Activated CD8-positive, alpha-beta memory T cell treated with anti-CD3 and anti-CD28 coated beads, Interleukin-2, amount 10 ng/mL, durations not matched to agents 7 days and 5 days (primary cell): ENCODE results near the gene UTP15. TPM values are rescaled to one million over a fixed set of nuclear protein-coding genes. Genes with fewer than 3 reads are reported as not detected.

Experiments
- ATAC-seq: fragments of 150-1000 bp; cut with Tn5 transposase; one replicate; pipeline ENCODE4 v1.10.0; 2021; ENCODE audit warnings: moderate library complexity
- CTCF ChIA-PET: fragments of 350-600 bp; sonication (Branson Sonifier 250); formaldehyde crosslinking; loops from one replicate; lab custom pipeline; 2021; ENCODE audit warnings: antibody characterized with exemption; lab: Charles Lee
- DNase-seq: peaks from one replicate; pipeline ENCODE4 v3.0.0-alpha.2; 2020
- H3K27ac Mint-ChIP-seq: one replicate; pipeline ENCODE4 v1.8.0; 2021; ENCODE audit warnings: mild to moderate bottlenecking, mixed read lengths
- H3K27me3 Mint-ChIP-seq: one replicate; pipeline ENCODE4 v1.8.0; 2021; ENCODE audit warnings: mixed read lengths
- H3K36me3 Mint-ChIP-seq: one replicate; pipeline ENCODE4 v1.8.0; 2021; ENCODE audit warnings: mild to moderate bottlenecking, mixed read lengths
- H3K4me1 Mint-ChIP-seq: one replicate; pipeline ENCODE4 v1.8.0; 2021; ENCODE audit warnings: mixed read lengths
- H3K4me3 Mint-ChIP-seq: one replicate; pipeline ENCODE4 v1.8.0; 2021; ENCODE audit warnings: mild to moderate bottlenecking, moderate library complexity, mixed read lengths
- H3K9me3 Mint-ChIP-seq: one replicate; pipeline ENCODE4 v1.8.0; 2022; ENCODE audit warnings: low read depth, mixed read lengths
- total RNA-seq, 2 experiments: library from RNA; stranded (reverse); gene quantifications; one replicate each; pipeline ENCODE4 v1.2.3, GENCODE V29; 2021

UTP15 gene, protein sequence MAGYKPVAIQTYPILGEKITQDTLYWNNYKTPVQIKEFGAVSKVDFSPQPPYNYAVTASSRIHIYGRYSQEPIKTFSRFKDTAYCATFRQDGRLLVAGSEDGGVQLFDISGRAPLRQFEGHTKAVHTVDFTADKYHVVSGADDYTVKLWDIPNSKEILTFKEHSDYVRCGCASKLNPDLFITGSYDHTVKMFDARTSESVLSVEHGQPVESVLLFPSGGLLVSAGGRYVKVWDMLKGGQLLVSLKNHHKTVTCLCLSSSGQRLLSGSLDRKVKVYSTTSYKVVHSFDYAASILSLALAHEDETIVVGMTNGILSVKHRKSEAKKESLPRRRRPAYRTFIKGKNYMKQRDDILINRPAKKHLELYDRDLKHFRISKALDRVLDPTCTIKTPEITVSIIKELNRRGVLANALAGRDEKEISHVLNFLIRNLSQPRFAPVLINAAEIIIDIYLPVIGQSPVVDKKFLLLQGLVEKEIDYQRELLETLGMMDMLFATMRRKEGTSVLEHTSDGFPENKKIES
- 10 to 100 TPM; 22.3 to 25.9 TPM for total RNA-seq

DNA sequence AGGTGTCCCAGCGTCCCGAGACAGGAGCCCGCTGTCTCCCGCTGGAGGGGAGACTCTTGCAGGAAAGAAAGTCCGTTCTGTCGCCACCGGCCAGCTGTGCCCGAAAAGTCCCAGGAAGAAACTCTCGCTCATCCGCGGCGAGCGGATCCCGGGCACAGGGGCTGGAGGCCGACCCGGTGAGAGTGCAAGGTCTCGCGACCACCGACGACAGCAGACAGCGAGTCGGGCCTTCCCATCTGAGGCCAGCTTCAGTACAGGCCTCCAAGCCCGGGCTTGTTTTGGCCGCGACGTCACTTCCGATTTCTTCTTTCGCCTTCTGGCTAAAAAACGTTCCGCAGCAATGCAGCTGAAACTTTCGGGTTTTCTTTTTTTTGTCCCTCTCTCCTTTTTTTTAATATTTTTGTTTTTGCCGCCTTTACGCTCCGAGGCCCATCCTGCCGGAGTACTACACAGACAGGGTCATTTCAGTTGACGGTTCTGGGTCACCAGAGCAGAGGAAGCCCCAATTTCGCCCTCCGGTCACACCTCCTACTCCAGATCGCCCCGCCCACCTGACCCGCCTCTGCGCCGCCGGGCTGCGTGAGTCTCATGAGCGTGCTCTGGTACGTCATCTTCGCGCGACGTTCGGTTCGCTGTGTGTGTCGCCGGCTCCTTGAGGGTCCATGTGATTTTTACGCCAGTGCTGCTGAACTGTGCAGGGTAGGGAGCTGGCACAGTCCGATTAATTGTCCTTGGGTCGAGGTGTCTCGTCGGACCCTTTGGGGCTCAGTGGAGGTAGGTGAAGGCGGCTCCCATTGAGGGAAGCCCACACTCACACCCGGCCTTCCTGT, at the start of gene UTP15, which contains the start of gene ANKRA2:
TSS of gene UTP15 (plus strand) at position 605 of the 830 bp plus-strand sequence. CDS start 1,602 bp downstream, outside the sequence.
TSS of gene ANKRA2 (minus strand) at position 501 of the 830 bp plus-strand sequence. CDS start 2,758 bp downstream, outside the sequence.
- Mint-ChIP-seq H3K4me1 (peaks cover 45% of the 10 kb centered on the region), H3K9me3 (no peaks in the 10 kb centered on the region), H3K27me3 (no peaks in the 10 kb centered on the region), H3K36me3 (peaks cover 25% of the 10 kb centered on the region), H3K4me3 (peak within 1 kb of the TSS; percentile 97), H3K27ac (peak within 1 kb of the TSS; percentile 100)
- ATAC-seq (peak; percentile 94), DNase-seq (peak; percentile 99)
- CTCF ChIA-PET: interaction anchor here (0.8 to 1.5 kb wide), 3 partner anchors 10 to 45 kb away, joined by 3 to 5 read pairs (median 4); no protein-coding TSS in a partner anchor

- Mint-ChIP-seq H3K27ac (peak overlapping the region; percentile 38), H3K36me3 (no peaks in the 10 kb centered on the region), H3K4me3 (peak overlapping the region; percentile 62), H3K9me3 (no peaks in the 10 kb centered on the region), H3K27me3 (no peaks in the 10 kb centered on the region), H3K4me1 (peaks cover 9% of the 10 kb centered on the region)
- peak; percentile 86 for DNase-seq
- ATAC-seq: peak; percentile 99
- CTCF ChIA-PET: interaction anchor here (0.6 to 5.7 kb wide), 14 partner anchors 9 to 71 kb away, joined by 3 to 67 read pairs (median 4); partner anchors contain the start of genes ANKRA2 and BTF3
These were observed 45.8 kb upstream of the UTP15 start for GRCh38 chr5:73519531-73520283.

GRCh38 chr5:73522989-73523388, 42.6 kb upstream of the UTP15 start:
- no peak for ATAC-seq
- H3K27me3 Mint-ChIP-seq: peaks cover 8% of the 10 kb centered on the region

DNA sequence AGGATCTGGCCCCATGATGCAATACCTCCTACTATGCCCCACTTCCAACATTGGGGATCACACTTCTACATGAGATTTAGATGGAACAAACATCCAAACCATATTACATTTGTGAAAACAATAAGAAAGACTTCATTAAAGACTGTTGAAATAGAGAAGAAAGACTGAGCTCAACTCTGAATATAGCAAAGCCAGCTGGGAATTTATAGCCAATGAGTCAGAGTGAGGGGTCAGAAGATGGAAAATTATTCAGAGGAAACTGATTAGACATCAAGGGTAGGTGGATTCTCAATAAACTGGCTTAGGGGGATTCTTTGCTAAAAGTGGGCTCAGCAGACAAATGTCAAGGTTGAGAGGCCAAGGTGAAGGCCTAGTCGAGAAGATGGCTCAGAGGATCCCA, 41.7 kb upstream of the UTP15 start:
- no peak for ATAC-seq
- H3K9me3 Mint-ChIP-seq: no peaks in the 10 kb centered on the region
- no peaks in the 10 kb centered on the region for H3K36me3 Mint-ChIP-seq
- no peak for DNase-seq
- peaks cover 9% of the 10 kb centered on the region for H3K4me1 Mint-ChIP-seq
- H3K27ac Mint-ChIP-seq: no peak overlapping the region
- peaks cover 13% of the 10 kb centered on the region for H3K27me3 Mint-ChIP-seq
- no peak overlapping the region for H3K4me3 Mint-ChIP-seq
- CTCF ChIA-PET: interaction anchor here (5.7 kb wide), 1 partner anchor 13 kb away, joined by 67 read pairs; no protein-coding TSS in a partner anchor

More at GRCh38 chr5:73522989-73523388, 42.6 kb upstream of the UTP15 start:
- H3K4me1 Mint-ChIP-seq: peaks cover 9% of the 10 kb centered on the region
- H3K9me3 Mint-ChIP-seq: no peaks in the 10 kb centered on the region
- H3K4me3 Mint-ChIP-seq: no peak overlapping the region
- H3K36me3 Mint-ChIP-seq: no peaks in the 10 kb centered on the region
- no peak for DNase-seq
- H3K27ac Mint-ChIP-seq: no peak overlapping the region
- CTCF ChIA-PET: interaction anchor here (5.7 kb wide), 1 partner anchor 14 kb away, joined by 67 read pairs; no protein-coding TSS in a partner anchor

DNA sequence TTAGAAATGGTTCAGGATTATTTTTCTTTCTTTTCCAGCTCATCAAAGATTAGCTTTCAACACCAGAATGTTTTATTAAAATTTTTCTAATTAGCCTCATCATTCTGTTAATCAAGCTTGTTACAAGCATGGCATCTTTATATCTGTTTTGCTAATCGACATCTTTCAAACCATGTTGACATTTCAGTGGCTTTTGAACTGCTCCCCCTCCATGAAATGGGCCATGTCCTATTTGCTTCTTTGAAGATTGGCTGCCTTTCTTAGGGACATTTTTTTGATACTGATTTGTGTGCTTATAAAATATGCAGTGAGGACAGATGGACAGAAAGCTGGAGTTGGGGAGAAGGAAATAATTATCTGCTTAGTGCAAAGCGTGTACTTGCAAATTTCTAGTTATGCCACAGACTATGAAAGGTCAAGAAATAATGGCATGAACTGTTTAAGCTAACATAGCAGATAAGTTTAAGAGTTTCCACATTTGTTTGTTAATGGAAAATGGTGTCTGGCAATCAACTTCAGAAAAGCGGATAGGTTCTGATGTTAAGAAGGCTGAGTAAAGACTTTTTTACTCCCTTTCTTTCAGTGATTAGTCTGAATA, 39.8 kb upstream of the UTP15 start:
- H3K27me3 Mint-ChIP-seq: peaks cover 27% of the 10 kb centered on the region
- no peak for DNase-seq

GRCh38 chr5:73528248-73528647, 37.3 kb upstream of the UTP15 start:
- CTCF ChIA-PET: interaction anchor here (0.7 kb wide), 1 partner anchor 459 kb away, joined by 3 read pairs; no protein-coding TSS in a partner anchor
- H3K4me1 Mint-ChIP-seq: no peaks in the 10 kb centered on the region
- DNase-seq (no peak), ATAC-seq (no peak)
- no peaks in the 10 kb centered on the region for H3K9me3 Mint-ChIP-seq
- peaks cover 49% of the 10 kb centered on the region for H3K27me3 Mint-ChIP-seq
- no peaks in the 10 kb centered on the region for H3K36me3 Mint-ChIP-seq
- no peak overlapping the region for H3K27ac Mint-ChIP-seq
- H3K4me3 Mint-ChIP-seq: no peak overlapping the region

More for the DNA sequence above, 39.8 kb upstream of the UTP15 start:
- Mint-ChIP-seq H3K4me3 (no peak overlapping the region), H3K9me3 (no peaks in the 10 kb centered on the region), H3K4me1 (no peaks in the 10 kb centered on the region), H3K36me3 (no peaks in the 10 kb centered on the region), H3K27ac (no peak overlapping the region)
- CTCF ChIA-PET: interaction anchor here (1.4 kb wide), 2 partner anchors 11 to 15 kb away, joined by 3 to 5 read pairs; no protein-coding TSS in a partner anchor
- no peak for ATAC-seq

GRCh38 chr5:73529081-73529480, 36.5 kb upstream of the UTP15 start:
- ATAC-seq (no peak), DNase-seq (no peak)
- Mint-ChIP-seq H3K36me3 (no peaks in the 10 kb centered on the region), H3K4me3 (no peak overlapping the region), H3K27ac (no peak overlapping the region), H3K9me3 (no peaks in the 10 kb centered on the region), H3K27me3 (peaks cover 54% of the 10 kb centered on the region), H3K4me1 (no peaks in the 10 kb centered on the region)
- CTCF ChIA-PET: no interaction called here

DNA sequence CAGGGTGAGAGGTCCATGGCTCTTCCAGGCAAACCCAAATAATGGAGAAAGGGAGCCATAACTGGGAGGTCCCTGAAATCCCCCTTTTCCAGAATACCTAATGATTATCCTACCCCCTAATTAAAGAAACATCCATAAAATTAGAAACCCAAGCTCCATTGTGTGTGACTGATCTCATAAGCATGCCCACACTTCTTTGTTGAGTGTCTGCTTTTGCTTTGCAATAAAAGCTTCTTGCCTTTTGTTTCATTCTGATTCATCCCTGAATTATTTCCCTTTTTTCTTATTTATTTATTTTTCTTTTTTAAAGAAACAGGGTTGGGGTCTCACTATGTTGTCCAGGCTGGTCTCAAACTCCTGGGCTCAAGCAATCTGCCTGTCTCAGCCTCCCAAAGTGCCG, 34.2 kb upstream of the UTP15 start:
- no peaks in the 10 kb centered on the region for H3K4me1 Mint-ChIP-seq
- DNase-seq: no peak
- CTCF ChIA-PET: interaction anchor here (0.9 to 1.7 kb wide), 2 partner anchors 10 to 12 kb away, joined by 3 to 5 read pairs; no protein-coding TSS in a partner anchor
- H3K36me3 Mint-ChIP-seq: no peaks in the 10 kb centered on the region
- H3K4me3 Mint-ChIP-seq: no peak overlapping the region
- H3K27me3 Mint-ChIP-seq: peaks cover 64% of the 10 kb centered on the region
- H3K9me3 Mint-ChIP-seq: no peaks in the 10 kb centered on the region
- no peak for ATAC-seq
- no peak overlapping the region for H3K27ac Mint-ChIP-seq

- Mint-ChIP-seq H3K4me3 (no peak overlapping the region), H3K27me3 (peaks cover 62% of the 10 kb centered on the region), H3K4me1 (no peaks in the 10 kb centered on the region), H3K27ac (no peak overlapping the region), H3K36me3 (no peaks in the 10 kb centered on the region), H3K9me3 (no peaks in the 10 kb centered on the region)
- ATAC-seq (no peak), DNase-seq (no peak)
- CTCF ChIA-PET: no interaction called here
These were observed 33.3 kb upstream of the UTP15 start for GRCh38 chr5:73532195-73532594.

GRCh38 chr5:73534011-73534644, 31.4 kb upstream of the UTP15 start:
- Mint-ChIP-seq H3K27me3 (peaks cover 54% of the 10 kb centered on the region), H3K4me3 (no peak overlapping the region), H3K4me1 (no peaks in the 10 kb centered on the region), H3K36me3 (no peaks in the 10 kb centered on the region), H3K27ac (no peak overlapping the region), H3K9me3 (no peaks in the 10 kb centered on the region)
- no peak for ATAC-seq
- CTCF ChIA-PET: interaction anchor here (0.7 to 7.6 kb wide), 2 partner anchors 12 to 636 kb away, joined by 3 to 67 read pairs; no protein-coding TSS in a partner anchor
- DNase-seq: no peak

GRCh38 chr5:73534971-73535370, 30.6 kb upstream of the UTP15 start:
- Mint-ChIP-seq H3K27ac (no peak overlapping the region), H3K9me3 (no peaks in the 10 kb centered on the region), H3K4me3 (no peak overlapping the region), H3K4me1 (no peaks in the 10 kb centered on the region), H3K27me3 (peaks cover 53% of the 10 kb centered on the region), H3K36me3 (no peaks in the 10 kb centered on the region)
- CTCF ChIA-PET: interaction anchor here (0.7 to 7.6 kb wide), 5 partner anchors 13 to 637 kb away, joined by 3 to 67 read pairs (median 5); no protein-coding TSS in a partner anchor
- DNase-seq (no peak), ATAC-seq (no peak)
